ENCODE data around the gene GNPTAB. TPM values are rescaled to one million over a fixed set of nuclear protein-coding genes. Genes with fewer than 3 reads are reported as not detected.

GNPTAB gene
- total and polyA plus RNA-seq, 2 of the 13 experiments (the other 11 are each of a cell fraction or from before 2014, with no cell fraction given) = 13.6 to 19.4 TPM

GRCh38 chr12:101696251-101697196 lies 134.2 kb downstream of the GNPTAB start (continued):
- peak; percentile 92 for TF ChIP-seq ZBTB43 (CRISPR knock-in tag; conservative IDR thresholded peaks at IDR 0.05)
- TF ChIP-seq ELF3 (CRISPR knock-in tag; IDR thresholded peaks at IDR 0.05) = peak; percentile 34; the same call in 1 of the 2 replicates
- peak; percentile 90 for TF ChIP-seq ZNF564 (CRISPR knock-in tag; IDR thresholded peaks at IDR 0.05)
- no peak for TF ChIP-seq ZBTB4 (CRISPR knock-in tag; IDR thresholded peaks at IDR 0.05; ENCODE audit: borderline replicate concordance)
- TF ChIP-seq ZNF737 (CRISPR knock-in tag; IDR thresholded peaks at IDR 0.05; ENCODE audit: borderline replicate concordance) = no peak
- no peak for TF ChIP-seq TP53 (CRISPR knock-in tag; conservative IDR thresholded peaks at IDR 0.05)
- TF ChIP-seq ATF1 (CRISPR knock-in tag; IDR thresholded peaks at IDR 0.05) = no peak
- no peak for TF ChIP-seq EEA1 (CRISPR knock-in tag; IDR thresholded peaks at IDR 0.05; ENCODE audit: borderline replicate concordance)
- TF ChIP-seq NFKB2 (CRISPR knock-in tag; IDR thresholded peaks at IDR 0.05; ENCODE audit: borderline replicate concordance) = no peak
- TF ChIP-seq SNAI1 (CRISPR knock-in tag; IDR thresholded peaks at IDR 0.05; ENCODE audit: borderline replicate concordance) = no peak
- TF ChIP-seq NFIB (CRISPR knock-in tag; IDR thresholded peaks at IDR 0.05; ENCODE audit: borderline replicate concordance) = no peak
- peak; percentile 48 for TF ChIP-seq UBTF (CRISPR knock-in tag; IDR thresholded peaks at IDR 0.05)
- no peak for TF ChIP-seq POLR2AphosphoS2 (IDR thresholded peaks at IDR 0.05; ENCODE audit: low read depth, low read length)
- no peak for TF ChIP-seq ZBTB10 (CRISPR knock-in tag; IDR thresholded peaks at IDR 0.05; ENCODE audit: borderline replicate concordance)
- TF ChIP-seq ZNF446 (CRISPR knock-in tag; IDR thresholded peaks at IDR 0.05) = no peak
- TF ChIP-seq GATAD2A (CRISPR knock-in tag; IDR thresholded peaks at IDR 0.05) = peak; percentile 86
- no peak for TF ChIP-seq KDM1A (CRISPR knock-in tag; IDR thresholded peaks at IDR 0.05)
